ENCODE data around the gene UGT1A6.
"Not testable (repeated sequence)": the region's sequence is repeated elsewhere in the genome, so short reads cannot be mapped to it uniquely, and the experiment has no call there.

UGT1A6 gene

GRCh38 chr2:233692648-233693047 is at the start of gene UGT1A6:
Gene UGT1A6 (plus strand): TSS chr2:233692890. CDS start chr2:233693005, 115 bp downstream.
- DNase-seq, result no peak

DNA sequence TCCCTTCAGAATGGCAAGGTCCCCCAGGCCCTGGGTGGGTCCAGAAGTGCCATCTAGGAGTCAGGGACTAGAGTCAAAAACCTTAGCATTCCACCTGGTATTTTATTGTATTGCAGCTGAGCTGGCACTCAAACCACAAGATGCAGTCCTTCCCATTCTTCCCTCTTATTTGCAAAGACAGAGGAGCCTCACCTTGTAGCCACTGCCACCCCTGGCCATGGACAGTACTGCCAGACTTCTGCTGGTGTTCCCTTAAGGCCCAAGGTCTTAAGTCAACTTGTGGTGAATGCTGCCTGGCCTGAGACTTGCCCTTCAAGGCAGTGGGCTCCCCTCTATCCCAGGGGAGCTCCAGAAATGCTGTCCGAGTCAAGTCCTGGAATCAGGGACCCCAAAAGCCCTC is 49.6 kb upstream of the UGT1A6 start:
- DNase-seq, result peak; percentile 2

- DNase-seq, result not testable (repeated sequence)
These were observed 46.7 kb upstream of the UGT1A6 start for GRCh38 chr2:233646033-233646432.

DNA sequence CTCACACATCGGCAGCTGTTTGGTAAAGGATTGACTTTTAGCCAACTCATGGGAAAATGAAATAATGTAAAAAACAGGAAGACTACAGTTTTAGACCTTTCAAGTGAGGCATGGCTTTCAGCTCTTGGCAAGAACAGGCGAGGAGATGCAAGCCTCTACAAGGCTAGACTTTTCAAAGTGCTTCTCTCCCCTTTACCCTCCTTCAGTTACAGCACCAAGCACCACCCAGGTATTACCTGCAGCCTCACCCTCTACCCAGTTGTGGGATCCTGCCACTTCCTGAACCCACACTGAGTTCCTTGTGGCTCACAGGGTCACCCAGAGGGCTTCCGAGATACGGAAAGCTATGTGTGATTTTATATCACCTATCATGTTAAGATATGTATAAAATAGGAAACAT is 41.7 kb upstream of the UGT1A6 start:
- DNase-seq, result no peak

- DNase-seq, result no peak
These were observed 41.3 kb upstream of the UGT1A6 start for GRCh38 chr2:233651430-233651829.

DNA sequence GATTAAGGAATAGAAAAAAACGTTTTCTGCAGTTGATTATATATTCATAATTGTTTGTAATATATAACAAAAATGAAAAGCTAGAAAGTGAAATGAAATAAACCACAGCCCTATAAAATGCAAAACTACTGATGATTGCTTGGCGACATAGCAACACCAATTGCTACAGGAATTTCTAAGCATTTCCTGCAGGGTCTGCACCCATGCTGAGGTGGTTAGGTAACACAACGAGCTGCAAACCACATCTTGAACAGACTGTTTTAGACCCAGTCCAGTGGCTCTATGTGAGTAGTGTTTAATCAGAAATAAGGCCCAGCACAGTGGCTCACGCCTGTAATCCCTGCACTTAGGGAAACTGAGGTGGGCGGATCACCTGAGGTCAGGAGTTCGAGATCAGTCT is 38.2 kb upstream of the UGT1A6 start:
- no peak for DNase-seq

DNA sequence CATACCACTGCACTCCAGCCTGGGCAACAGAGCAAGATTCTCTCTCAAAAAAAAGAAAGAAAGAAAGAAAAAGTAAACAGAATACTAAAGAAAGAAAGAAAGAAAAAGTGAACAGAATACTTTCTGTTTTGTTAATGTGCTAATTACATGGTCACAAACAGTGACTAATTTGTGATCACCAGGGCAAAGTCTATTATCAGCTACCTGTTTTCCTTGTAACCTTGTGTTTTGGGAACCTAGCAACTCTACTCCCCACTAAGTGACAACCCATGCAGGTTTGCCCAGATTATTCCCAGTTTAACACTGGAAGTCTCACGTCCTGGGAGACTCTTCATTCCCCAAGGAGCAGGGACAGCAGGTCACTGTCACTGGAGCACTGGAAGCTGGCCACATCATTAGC is 37.6 kb upstream of the UGT1A6 start:
- DNase-seq, result no peak

GRCh38 chr2:233655943-233656342 is 36.7 kb upstream of the UGT1A6 start:
- DNase-seq, result not testable (repeated sequence)

DNA sequence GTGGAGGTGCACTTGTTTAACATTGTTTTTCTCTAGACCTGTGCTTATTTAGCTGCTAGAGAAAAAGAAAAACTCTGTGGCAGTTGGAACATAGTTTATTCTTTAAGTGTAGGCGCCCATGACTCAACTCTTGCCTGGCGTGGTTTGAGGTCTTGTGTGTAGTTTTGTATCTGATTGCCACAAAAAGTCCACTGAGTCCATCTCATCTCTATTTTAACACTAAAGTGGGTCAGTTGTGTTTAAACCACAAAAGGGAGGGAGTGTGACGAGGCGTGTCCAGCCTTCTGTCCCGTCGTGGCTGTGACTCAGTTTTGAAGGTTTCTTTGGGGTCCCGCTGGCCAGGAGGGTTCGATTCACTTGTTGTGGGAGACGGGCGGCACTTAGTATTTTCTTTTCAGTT is 36.2 kb upstream of the UGT1A6 start:
- DNase-seq, result no peak

DNA sequence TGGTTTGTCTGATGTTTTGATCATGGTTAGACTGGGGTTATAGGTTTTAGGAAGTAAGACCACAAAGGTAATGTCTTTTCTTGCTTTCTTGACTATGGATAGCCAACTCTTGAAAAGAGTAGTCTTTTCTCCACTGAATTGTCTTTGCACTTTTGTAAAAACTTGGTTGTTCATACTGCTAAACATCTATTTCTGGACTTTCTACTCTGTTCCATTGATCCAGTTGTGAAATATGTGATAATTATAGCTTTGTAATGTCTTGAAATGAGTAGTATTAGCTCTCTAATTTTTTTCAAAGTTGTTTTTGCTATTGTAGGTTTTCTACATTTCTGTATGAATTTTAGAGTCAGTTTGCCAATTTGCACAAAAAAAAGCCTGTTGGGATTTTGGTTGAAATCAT is 34.1 kb upstream of the UGT1A6 start:
- DNase-seq, result no peak

GRCh38 chr2:233663911-233664310 is 28.8 kb upstream of the UGT1A6 start:
- no peak for DNase-seq

DNA sequence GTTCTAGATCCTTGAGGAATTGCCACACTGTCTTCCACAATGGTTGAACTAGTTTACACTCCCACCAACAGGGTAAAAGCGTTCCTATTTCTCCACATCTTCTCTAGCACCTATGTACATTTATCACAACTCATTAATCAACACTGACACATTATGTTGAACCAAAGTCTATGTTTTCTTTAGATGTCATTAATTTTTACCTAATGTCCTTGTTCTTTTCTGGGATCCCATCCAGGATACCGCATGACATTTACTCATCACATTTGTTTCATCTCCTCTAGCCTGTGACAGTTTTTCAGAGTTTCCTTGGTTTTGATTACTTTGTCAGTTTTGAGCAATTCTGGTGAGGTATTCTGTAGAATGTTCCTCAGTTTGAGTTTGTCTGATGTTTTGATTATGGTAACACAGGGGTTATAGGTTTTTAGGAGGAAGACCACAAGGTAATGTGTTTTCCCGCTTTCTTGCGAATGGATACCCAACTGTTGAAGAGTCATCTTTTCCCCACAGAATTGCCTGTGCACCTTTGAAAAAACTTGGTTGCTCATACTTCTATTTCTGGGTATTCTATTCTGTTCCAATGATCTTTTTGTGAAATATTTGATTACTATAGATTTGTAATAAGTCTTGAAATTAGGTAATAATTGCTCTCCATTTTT is 24.0 kb upstream of the UGT1A6 start:
- DNase-seq, result no peak

DNA sequence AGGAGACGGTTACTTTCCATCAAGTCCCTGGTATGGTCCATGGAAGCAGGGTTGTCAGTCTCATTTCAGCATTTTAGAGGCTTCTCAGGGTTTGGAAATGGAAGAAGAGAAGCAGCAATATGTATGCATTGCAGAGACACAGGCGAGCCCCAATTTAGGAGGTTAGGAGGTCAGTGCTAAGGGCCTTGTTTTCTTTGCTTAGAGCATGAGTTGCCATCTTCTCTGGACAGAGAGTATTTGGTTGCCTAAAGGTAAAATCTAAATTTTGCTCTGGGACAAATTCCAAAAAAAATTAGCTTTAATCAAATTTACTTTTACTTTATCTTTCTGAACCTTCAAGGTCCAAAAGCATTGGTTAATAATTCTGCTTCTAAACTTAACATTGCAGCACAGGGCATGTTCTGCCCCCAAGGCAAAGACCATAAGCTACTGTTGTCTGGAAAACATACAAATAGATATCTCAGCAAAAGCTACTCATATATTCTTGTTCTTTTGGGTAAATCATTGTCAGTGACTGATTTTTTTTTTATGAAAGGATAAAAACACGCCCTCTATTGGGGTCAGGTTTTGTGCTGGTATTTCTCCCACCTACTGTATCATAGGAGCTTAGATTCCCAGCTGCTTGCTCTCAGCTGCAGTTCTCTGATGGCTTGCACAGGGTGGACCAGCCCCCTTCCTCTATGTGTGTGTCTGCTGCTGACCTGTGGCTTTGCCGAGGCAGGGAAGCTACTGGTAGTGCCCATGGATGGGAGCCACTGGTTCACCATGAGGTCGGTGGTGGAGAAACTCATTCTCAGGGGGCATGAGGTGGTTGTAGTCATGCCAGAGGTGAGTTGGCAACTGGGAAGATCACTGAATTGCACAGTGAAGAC is 21.2 kb upstream of the UGT1A6 start, which contains the start of gene UGT1A9:
TSS of gene UGT1A9 (plus strand) at position 609 of the 872 bp plus-strand sequence. CDS start at position 646, 37 bp downstream.
- no peak for DNase-seq

- no peak for DNase-seq
These were observed 19.8 kb upstream of the UGT1A6 start for GRCh38 chr2:233672886-233673285.

DNA sequence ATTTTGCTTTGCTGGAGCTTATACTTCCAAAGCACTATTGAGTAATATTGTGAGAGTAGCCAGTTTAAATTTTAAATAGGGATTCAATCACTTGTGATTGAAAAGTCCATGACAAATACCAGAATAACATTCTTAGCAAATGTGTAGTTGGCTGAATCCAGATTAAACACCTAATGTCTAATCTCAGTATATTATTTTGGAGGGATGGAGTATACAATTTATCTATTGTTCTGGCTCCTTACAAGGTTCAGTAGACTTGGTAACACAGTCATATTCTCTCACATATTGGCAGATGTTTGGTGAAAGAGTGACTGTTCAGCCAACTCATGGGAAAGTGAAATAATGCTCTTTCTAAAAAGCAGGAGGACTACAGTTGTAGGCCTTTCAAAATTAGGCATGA is 18.8 kb upstream of the UGT1A6 start:
- no peak for DNase-seq

GRCh38 chr2:233674314-233674713 is 18.4 kb upstream of the UGT1A6 start:
- no peak for DNase-seq

- no peak for DNase-seq
These were observed 17.7 kb upstream of the UGT1A6 start for GRCh38 chr2:233674995-233675394.

DNA sequence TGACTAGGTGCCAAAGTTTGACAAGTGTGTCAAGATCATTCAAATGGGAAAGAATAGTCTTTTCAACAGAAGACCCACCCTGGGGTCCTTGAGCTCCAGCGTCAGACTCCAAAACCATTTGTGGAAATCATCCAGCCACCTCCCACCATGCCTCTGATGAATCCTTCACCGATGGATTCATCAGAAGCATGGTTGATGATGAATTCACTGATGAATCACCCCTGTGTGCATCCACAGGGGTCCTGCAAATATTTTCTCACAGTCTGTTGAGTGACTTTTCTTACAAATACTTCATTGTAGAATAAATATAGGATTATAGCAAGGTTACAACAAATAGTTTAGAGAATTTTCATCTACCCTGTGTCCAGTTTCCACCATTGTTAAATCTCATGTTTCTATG is 16.6 kb upstream of the UGT1A6 start:
- peak; percentile 1 for DNase-seq

DNA sequence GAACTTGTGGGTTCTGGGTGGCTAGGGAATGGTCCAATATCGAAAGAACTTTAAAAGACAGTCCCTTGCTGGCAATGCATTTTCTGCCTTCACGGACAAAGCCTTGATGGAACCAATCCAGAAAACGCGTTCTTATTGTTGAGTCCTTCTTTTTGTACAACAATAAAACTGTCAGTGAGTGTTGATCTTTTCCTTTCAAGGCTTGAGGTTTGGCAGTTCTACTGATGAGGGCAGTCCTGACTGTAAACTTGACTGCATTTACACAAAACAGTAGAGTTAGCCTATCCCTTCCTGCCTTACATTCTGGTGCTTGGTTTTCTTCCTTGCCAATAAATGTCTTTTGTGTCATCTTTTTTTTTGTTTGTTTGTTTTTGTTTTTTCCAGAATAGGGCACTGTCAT is 13.5 kb upstream of the UGT1A6 start:
- no peak for DNase-seq

DNA sequence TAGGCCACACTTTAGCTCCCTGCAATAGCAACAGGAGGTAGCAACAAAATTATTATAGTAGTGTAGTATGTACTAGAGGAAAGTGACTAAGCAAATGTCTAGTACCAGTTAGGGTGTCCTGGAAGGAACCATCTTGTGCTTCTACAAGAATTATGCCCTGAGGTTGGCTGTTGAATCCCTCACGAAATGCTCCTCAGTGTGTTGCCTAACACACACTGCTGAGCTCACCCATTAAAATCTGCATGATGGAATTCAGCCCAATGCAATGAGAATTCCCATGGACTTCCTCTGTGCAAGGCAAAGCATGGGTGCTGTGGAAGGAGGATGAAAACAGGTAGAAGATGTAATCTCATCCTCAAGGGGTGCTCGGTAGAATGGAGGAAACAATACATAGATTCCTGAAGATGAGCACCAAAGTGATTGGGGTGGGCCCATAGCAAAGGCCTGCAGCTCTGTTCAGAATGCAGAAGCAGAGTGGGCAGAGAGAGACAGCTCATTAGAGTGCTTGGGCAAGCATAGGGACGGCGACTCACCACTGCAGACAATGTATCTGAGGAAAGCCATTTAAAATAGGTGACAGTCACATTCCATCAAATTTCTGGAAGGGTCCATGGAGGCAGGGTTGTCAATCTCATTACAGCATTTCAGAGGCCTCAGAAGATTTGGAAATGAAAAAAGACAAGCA is 12.2 kb upstream of the UGT1A6 start:
- DNase-seq, result no peak

- DNase-seq, result no peak
These were observed 11.1 kb upstream of the UGT1A6 start, which contains the start of gene UGT1A7 for GRCh38 chr2:233681521-233682099. Gene UGT1A7 (plus strand): TSS chr2:233681901. CDS start chr2:233681938, 37 bp downstream.

DNA sequence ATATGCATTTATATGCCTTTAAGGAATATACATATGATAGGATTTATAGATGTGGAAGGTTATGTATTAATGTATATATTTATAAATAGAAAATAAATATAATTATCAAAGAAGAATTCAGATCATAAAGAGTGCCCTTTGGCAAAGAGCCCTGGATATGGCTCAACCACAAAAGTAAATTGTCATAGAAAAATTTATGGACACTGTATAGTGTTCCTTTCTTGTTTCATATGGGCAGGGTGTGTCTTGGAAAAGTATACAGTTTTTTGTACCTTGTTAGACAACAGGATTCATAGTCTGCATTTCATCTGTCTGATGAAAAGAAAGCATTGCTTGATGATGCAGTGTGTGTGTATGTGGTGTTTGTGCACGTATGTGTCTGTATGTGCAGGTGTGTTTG is 8.1 kb upstream of the UGT1A6 start:
- no peak for DNase-seq

- no peak for DNase-seq
These were observed 5.8 kb upstream of the UGT1A6 start for GRCh38 chr2:233686928-233687327.
